ENCODE results near the gene FMR1.

FMR1 gene

GRCh38 chrX:147893741-147894140 lies 18.0 kb upstream of the FMR1 start:
- no peak overlapping the region for H3K18ac ChIP-seq (ENCODE audit: low read depth in 1 of 2, low read length in 2 of 2)

GRCh38 chrX:147894366-147894963 lies 17.3 kb upstream of the FMR1 start:
- Histone ChIP-seq H2BK5ac (ENCODE audit: low read depth, low read length, poor library complexity, severe bottlenecking) (no peak overlapping the region), H3K36me3 (ENCODE audit: control insufficient read depth in 1 of 2, insufficient read depth in 2 of 2, low read depth in 1 of 2, low read length in 2 of 2) (no peaks in the 10 kb centered on the region), H3K4ac (ENCODE audit: low read depth in 1 of 2, low read length in 2 of 2) (no peak overlapping the region), H3K79me1 (replicated peaks; ENCODE audit: low read length, poor library complexity, severe bottlenecking) (no peaks in the 10 kb centered on the region), H3K9ac (ENCODE audit: low read length) (no peak overlapping the region), H3K27me3 (ENCODE audit: control insufficient read depth in 1 of 2, insufficient read depth in 1 of 2, low read length in 2 of 2) (no peaks in the 10 kb centered on the region), H3K23ac (ENCODE audit: low read length in 2 of 2) (no peak overlapping the region), H2AFZ (ENCODE audit: low read depth, low read length) (no peak overlapping the region), H2BK12ac (ENCODE audit: low read length in 2 of 2) (no peak overlapping the region), H2BK15ac (ENCODE audit: low read depth, poor library complexity, severe bottlenecking) (no peak overlapping the region), H3K18ac (ENCODE audit: low read depth in 1 of 2, low read length in 2 of 2) (no peak overlapping the region), H3K27ac (ENCODE audit: low read length, poor library complexity, severe bottlenecking) (no peak overlapping the region), H3K9me3 (ENCODE audit: control insufficient read depth, low read length) (no peaks in the 10 kb centered on the region), H3K4me2 (ENCODE audit: low read length, poor library complexity, severe bottlenecking) (no peak overlapping the region), H3K4me3 (ENCODE audit: insufficient read depth in 1 of 2, low read depth in 1 of 2, low read length in 2 of 2) (no peak overlapping the region), H4K91ac (ENCODE audit: low read length) (no peak overlapping the region), H4K8ac (ENCODE audit: low read length) (no peak overlapping the region), H2AK5ac (ENCODE audit: low read length, severe bottlenecking) (no peak overlapping the region), H3K4me1 (ENCODE audit: control insufficient read depth, insufficient read depth, low read depth, low read length) (no peaks in the 10 kb centered on the region), H3K14ac (ENCODE audit: low read length in 2 of 2) (no peak overlapping the region), H2BK120ac (ENCODE audit: low read depth, low read length) (no peak overlapping the region)
- 62% methylated on average over 4 of the region's 4 CpGs for WGBS
- no peak for DNase-seq

More at GRCh38 chrX:147893741-147894140, 18.0 kb upstream of the FMR1 start:
- Histone ChIP-seq H2BK5ac (ENCODE audit: low read depth, low read length, poor library complexity, severe bottlenecking) (no peak overlapping the region), H2BK12ac (ENCODE audit: low read length in 2 of 2) (no peak overlapping the region), H3K79me1 (replicated peaks; ENCODE audit: low read length, poor library complexity, severe bottlenecking) (no peaks in the 10 kb centered on the region), H2AFZ (ENCODE audit: low read depth, low read length) (no peak overlapping the region), H2AK5ac (ENCODE audit: low read length, severe bottlenecking) (no peak overlapping the region), H3K4ac (ENCODE audit: low read depth in 1 of 2, low read length in 2 of 2) (no peak overlapping the region), H3K4me2 (ENCODE audit: low read length, poor library complexity, severe bottlenecking) (no peak overlapping the region), H3K23ac (ENCODE audit: low read length in 2 of 2) (no peak overlapping the region), H4K91ac (ENCODE audit: low read length) (no peak overlapping the region), H2BK15ac (ENCODE audit: low read depth, poor library complexity, severe bottlenecking) (no peak overlapping the region), H3K4me1 (ENCODE audit: control insufficient read depth, insufficient read depth, low read depth, low read length) (no peaks in the 10 kb centered on the region), H3K27me3 (ENCODE audit: control insufficient read depth in 1 of 2, insufficient read depth in 1 of 2, low read length in 2 of 2) (no peaks in the 10 kb centered on the region), H3K14ac (ENCODE audit: low read length in 2 of 2) (no peak overlapping the region), H3K4me3 (ENCODE audit: insufficient read depth in 1 of 2, low read depth in 1 of 2, low read length in 2 of 2) (no peak overlapping the region), H3K36me3 (ENCODE audit: control insufficient read depth in 1 of 2, insufficient read depth in 2 of 2, low read depth in 1 of 2, low read length in 2 of 2) (no peaks in the 10 kb centered on the region), H3K9ac (ENCODE audit: low read length) (no peak overlapping the region), H4K8ac (ENCODE audit: low read length) (no peak overlapping the region), H3K9me3 (ENCODE audit: control insufficient read depth, low read length) (peaks cover under 1% of the 10 kb centered on the region), H3K27ac (ENCODE audit: low read length, poor library complexity, severe bottlenecking) (no peak overlapping the region), H2BK120ac (ENCODE audit: low read depth, low read length) (no peak overlapping the region)
- DNase-seq = no peak

GRCh38 chrX:147897117-147897516 lies 14.6 kb upstream of the FMR1 start:
- Histone ChIP-seq H2BK120ac (ENCODE audit: low read depth, low read length) (no peak overlapping the region), H3K4ac (ENCODE audit: low read depth in 1 of 2, low read length in 2 of 2) (no peak overlapping the region), H2AK5ac (ENCODE audit: low read length, severe bottlenecking) (no peak overlapping the region), H3K18ac (ENCODE audit: low read depth in 1 of 2, low read length in 2 of 2) (no peak overlapping the region), H3K4me1 (ENCODE audit: control insufficient read depth, insufficient read depth, low read depth, low read length) (no peaks in the 10 kb centered on the region), H4K91ac (ENCODE audit: low read length) (no peak overlapping the region), H3K79me1 (replicated peaks; ENCODE audit: low read length, poor library complexity, severe bottlenecking) (no peaks in the 10 kb centered on the region), H2BK15ac (ENCODE audit: low read depth, poor library complexity, severe bottlenecking) (no peak overlapping the region), H3K27me3 (ENCODE audit: control insufficient read depth in 1 of 2, insufficient read depth in 1 of 2, low read length in 2 of 2) (no peaks in the 10 kb centered on the region), H3K23ac (ENCODE audit: low read length in 2 of 2) (no peak overlapping the region), H3K14ac (ENCODE audit: low read length in 2 of 2) (no peak overlapping the region), H4K8ac (ENCODE audit: low read length) (no peak overlapping the region), H3K9ac (ENCODE audit: low read length) (no peak overlapping the region), H2BK12ac (ENCODE audit: low read length in 2 of 2) (no peak overlapping the region), H3K9me3 (ENCODE audit: control insufficient read depth, low read length) (no peaks in the 10 kb centered on the region), H2BK5ac (ENCODE audit: low read depth, low read length, poor library complexity, severe bottlenecking) (no peak overlapping the region), H2AFZ (ENCODE audit: low read depth, low read length) (no peak overlapping the region), H3K4me3 (ENCODE audit: insufficient read depth in 1 of 2, low read depth in 1 of 2, low read length in 2 of 2) (no peak overlapping the region), H3K27ac (ENCODE audit: low read length, poor library complexity, severe bottlenecking) (no peak overlapping the region), H3K36me3 (ENCODE audit: control insufficient read depth in 1 of 2, insufficient read depth in 2 of 2, low read depth in 1 of 2, low read length in 2 of 2) (no peaks in the 10 kb centered on the region), H3K4me2 (ENCODE audit: low read length, poor library complexity, severe bottlenecking) (no peak overlapping the region)
- no peak for DNase-seq
- WGBS = 95% methylated on average over 27 of the region's 31 CpGs

GRCh38 chrX:147898951-147899350 lies 12.8 kb upstream of the FMR1 start:
- no peak overlapping the region for H2BK15ac ChIP-seq (ENCODE audit: low read depth, poor library complexity, severe bottlenecking)
- no peak overlapping the region for H3K4me3 ChIP-seq (ENCODE audit: insufficient read depth in 1 of 2, low read depth in 1 of 2, low read length in 2 of 2)
- H3K4me2 ChIP-seq (ENCODE audit: low read length, poor library complexity, severe bottlenecking) = no peak overlapping the region
- no peak overlapping the region for H3K4ac ChIP-seq (ENCODE audit: low read depth in 1 of 2, low read length in 2 of 2)
- H2AFZ ChIP-seq (ENCODE audit: low read depth, low read length) = no peak overlapping the region
- no peak overlapping the region for H3K9ac ChIP-seq (ENCODE audit: low read length)
- H3K18ac ChIP-seq (ENCODE audit: low read depth in 1 of 2, low read length in 2 of 2) = no peak overlapping the region
- H3K9me3 ChIP-seq (ENCODE audit: control insufficient read depth, low read length) = no peaks in the 10 kb centered on the region
- no peak overlapping the region for H4K8ac ChIP-seq (ENCODE audit: low read length)
- no peaks in the 10 kb centered on the region for H3K36me3 ChIP-seq (ENCODE audit: control insufficient read depth in 1 of 2, insufficient read depth in 2 of 2, low read depth in 1 of 2, low read length in 2 of 2)
- H3K27ac ChIP-seq (ENCODE audit: low read length, poor library complexity, severe bottlenecking) = no peak overlapping the region
- no CpG with 5 or more reads among the region's 1 CpG for WGBS
- no peak overlapping the region for H2BK5ac ChIP-seq (ENCODE audit: low read depth, low read length, poor library complexity, severe bottlenecking)
- no peak for DNase-seq
- H3K79me1 ChIP-seq (replicated peaks; ENCODE audit: low read length, poor library complexity, severe bottlenecking) = no peaks in the 10 kb centered on the region
- no peaks in the 10 kb centered on the region for H3K27me3 ChIP-seq (ENCODE audit: control insufficient read depth in 1 of 2, insufficient read depth in 1 of 2, low read length in 2 of 2)
- no peak overlapping the region for H2AK5ac ChIP-seq (ENCODE audit: low read length, severe bottlenecking)
- H4K91ac ChIP-seq (ENCODE audit: low read length) = no peak overlapping the region
- no peak overlapping the region for H3K23ac ChIP-seq (ENCODE audit: low read length in 2 of 2)
- no peak overlapping the region for H2BK120ac ChIP-seq (ENCODE audit: low read depth, low read length)
- no peaks in the 10 kb centered on the region for H3K4me1 ChIP-seq (ENCODE audit: control insufficient read depth, insufficient read depth, low read depth, low read length)
- no peak overlapping the region for H2BK12ac ChIP-seq (ENCODE audit: low read length in 2 of 2)
- no peak overlapping the region for H3K14ac ChIP-seq (ENCODE audit: low read length in 2 of 2)

All from mesenchymal stem cell (in vitro differentiated cells and primary cell).